Ascending aorta (tissue), 2 donors: ENCODE results near the gene AP2B1. TPM values are rescaled to one million over a fixed set of nuclear protein-coding genes. Genes with fewer than 3 reads are reported as not detected.

Source experiments
- DNase-seq, 2 donors: peaks; one replicate each; pipeline ENCODE4 v3.0.0-alpha.2; 2019; ENCODE audit warnings: low spot score in 2 of 2
- H3K27ac ChIP-seq, 2 donors: fragments of 200-600 bp; sonication (generic); one replicate each; pipeline ENCODE4 v1.5.1; 2016 to 2017; ENCODE audit warnings: mild to moderate bottlenecking in 1 of 2
- H3K27me3 ChIP-seq: fragments of 200-600 bp; sonication (generic); one replicate; pipeline ENCODE4 v1.5.1; 2017
- H3K36me3 ChIP-seq, 2 donors: fragments of 200-600 bp; sonication (generic); one replicate each; pipeline ENCODE4 v1.5.1; 2016
- H3K4me1 ChIP-seq, 2 donors: fragments of 200-600 bp; sonication (generic); one replicate each; pipeline ENCODE4 v1.5.1; 2016 to 2017; ENCODE audit warnings: mild to moderate bottlenecking in 1 of 2
- H3K4me3 ChIP-seq, 2 donors: fragments of 200-600 bp; sonication (generic); one replicate each; pipeline ENCODE4 v1.5.1; 2016 to 2017; ENCODE audit warnings: mild to moderate bottlenecking in 1 of 2
- H3K9me3 ChIP-seq, 2 donors: fragments of 200-600 bp; sonication (generic); one replicate each; pipeline ENCODE4 v1.5.1; 2016
- intact Hi-C: fragments of 100-400 bp; cut with DNase I; formaldehyde crosslinking; loops from one replicate; pipeline ENCODE4 v1.15.1; 2023
- total RNA-seq: library from RNA; depleted of rRNA; stranded (reverse); fragments of >200 nt; gene quantifications from one replicate; pipeline ENCODE4 v1.1.0, GENCODE V29; 2016
- TF ChIP-seq, protein P1 (sequence below), 3 experiments: fragments of 200-600 bp in 2 of 3; fragments of 450-650 bp in 1 of 3; sonication (generic) in 2 of 3; IDR thresholded peaks; one replicate each; pipeline ENCODE4 v1.5.1; 2016 to 2019; ENCODE audit warnings: antibody characterized with exemption in 3 of 3, mild to moderate bottlenecking in 1 of 3, moderate library complexity in 1 of 3

AP2B1 gene
- total RNA-seq, 1 donor from 2014 or later = 59.5 TPM

DNA sequence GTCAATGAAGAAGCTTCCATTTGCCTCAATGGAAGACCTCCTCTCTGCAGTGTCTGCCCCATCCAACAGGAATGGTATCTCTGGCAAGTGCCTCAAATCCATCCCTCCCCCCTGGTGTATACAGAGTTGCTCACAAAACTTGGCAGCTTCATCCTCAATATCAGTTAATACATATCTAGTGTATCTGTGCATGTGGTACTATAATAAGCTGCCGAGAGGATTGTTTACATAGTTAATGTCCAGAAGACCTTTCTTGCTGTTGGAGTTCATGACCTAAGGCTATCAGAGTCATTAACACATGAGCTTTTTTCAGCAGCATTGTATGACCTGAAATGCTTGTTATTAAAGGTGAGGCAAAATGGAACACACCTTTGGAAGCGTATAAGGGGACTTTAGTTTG, 130.4 kb downstream of the AP2B1 start:
- Histone ChIP-seq H3K27me3 (no peaks in the 10 kb centered on the region), H3K4me1 (peaks cover 12 to 42% of the 10 kb centered on the region in 2 donors), H3K9me3 (no peaks in the 10 kb centered on the region), H3K36me3 (peaks cover 4 to 18% of the 10 kb centered on the region in 2 donors), H3K4me3 (peak overlapping the region in 1 of 2 donors; percentile 17), H3K27ac (peak overlapping the region; percentile 74 to 85)
- DNase-seq = no peak
- intact Hi-C loops = loop anchor here (5.0 to 10.0 kb wide), 2 partner anchors 283 to 1465 kb away; partner anchors contain the start of gene SLFN12
- TF ChIP-seq, protein P1, sequence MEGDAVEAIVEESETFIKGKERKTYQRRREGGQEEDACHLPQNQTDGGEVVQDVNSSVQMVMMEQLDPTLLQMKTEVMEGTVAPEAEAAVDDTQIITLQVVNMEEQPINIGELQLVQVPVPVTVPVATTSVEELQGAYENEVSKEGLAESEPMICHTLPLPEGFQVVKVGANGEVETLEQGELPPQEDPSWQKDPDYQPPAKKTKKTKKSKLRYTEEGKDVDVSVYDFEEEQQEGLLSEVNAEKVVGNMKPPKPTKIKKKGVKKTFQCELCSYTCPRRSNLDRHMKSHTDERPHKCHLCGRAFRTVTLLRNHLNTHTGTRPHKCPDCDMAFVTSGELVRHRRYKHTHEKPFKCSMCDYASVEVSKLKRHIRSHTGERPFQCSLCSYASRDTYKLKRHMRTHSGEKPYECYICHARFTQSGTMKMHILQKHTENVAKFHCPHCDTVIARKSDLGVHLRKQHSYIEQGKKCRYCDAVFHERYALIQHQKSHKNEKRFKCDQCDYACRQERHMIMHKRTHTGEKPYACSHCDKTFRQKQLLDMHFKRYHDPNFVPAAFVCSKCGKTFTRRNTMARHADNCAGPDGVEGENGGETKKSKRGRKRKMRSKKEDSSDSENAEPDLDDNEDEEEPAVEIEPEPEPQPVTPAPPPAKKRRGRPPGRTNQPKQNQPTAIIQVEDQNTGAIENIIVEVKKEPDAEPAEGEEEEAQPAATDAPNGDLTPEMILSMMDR (IDR thresholded peaks at IDR 0.05) = no peak

DNA sequence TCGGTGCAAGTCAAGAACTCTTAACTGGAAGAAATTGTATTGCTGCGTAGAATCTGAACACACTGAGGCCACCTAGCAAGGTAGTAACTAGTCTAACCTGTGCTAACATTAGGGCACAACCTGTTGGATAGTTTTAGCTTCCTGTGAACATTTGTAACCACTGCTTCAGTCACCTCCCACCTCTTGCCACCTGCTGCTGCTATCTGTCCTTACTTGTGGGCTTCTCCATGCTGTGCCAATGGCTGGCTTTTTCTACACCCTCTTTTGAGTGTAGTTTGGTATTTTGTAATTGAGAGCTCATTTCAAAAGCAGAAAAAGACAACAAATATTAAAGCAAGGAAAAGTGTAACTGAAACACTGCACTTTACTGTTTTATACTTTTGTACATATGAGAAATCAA, 136.6 kb downstream of the AP2B1 start:
- no peaks in the 10 kb centered on the region for H3K9me3 ChIP-seq
- DNase-seq = no peak
- H3K27ac ChIP-seq = no peak overlapping the region
- no peaks in the 10 kb centered on the region for H3K27me3 ChIP-seq
- peaks cover 0 to 3% of the 10 kb centered on the region in 2 donors for H3K4me1 ChIP-seq
- intact Hi-C loops = no loop called here
- peaks cover 29 to 47% of the 10 kb centered on the region in 2 donors for H3K36me3 ChIP-seq
- TF ChIP-seq, protein P1 (IDR thresholded peaks at IDR 0.05) = no peak
- no peak overlapping the region for H3K4me3 ChIP-seq

DNA sequence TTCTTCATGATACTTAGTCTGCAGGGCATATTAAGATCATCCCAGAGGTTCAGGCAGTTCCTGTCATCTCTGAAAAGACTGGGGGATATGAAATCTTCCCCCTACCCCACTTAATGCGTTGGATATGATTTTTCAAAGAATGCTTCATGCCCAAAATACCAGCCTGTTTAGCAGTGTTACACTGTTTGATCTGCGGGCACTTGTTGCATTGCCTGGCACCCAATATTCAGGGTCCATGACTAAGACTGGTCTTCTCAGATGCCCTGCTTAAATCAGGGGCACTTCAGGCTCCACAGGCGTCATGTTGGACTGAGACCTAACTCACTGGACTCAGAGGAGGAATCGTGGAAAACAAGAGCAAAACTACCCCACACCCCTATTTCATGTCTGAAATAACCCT, 137.9 kb downstream of the AP2B1 start:
- peaks cover 0 to 3% of the 10 kb centered on the region in 2 donors for H3K4me1 ChIP-seq

DNA sequence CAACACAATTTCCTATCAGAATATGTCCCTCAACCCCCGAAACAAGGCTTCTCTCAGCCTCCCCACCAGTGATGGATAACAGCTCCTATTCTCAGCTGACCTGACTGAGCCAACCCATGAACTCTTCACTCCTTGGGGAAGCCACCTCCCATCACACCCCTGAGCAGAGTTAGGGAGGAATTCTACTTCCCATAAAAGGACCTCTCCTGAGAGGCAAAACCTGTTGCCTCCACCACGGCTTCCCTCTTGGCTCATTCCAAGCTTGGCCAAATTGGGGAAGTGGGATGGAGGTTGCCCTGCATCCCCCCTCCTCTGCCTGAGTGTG, 138.6 kb downstream of the AP2B1 start:
- DNase-seq = no peak
- no peaks in the 10 kb centered on the region for H3K9me3 ChIP-seq
- H3K4me1 ChIP-seq = peaks cover 0 to 5% of the 10 kb centered on the region in 2 donors
- no peak overlapping the region for H3K4me3 ChIP-seq
- intact Hi-C loops = no loop called here
- H3K27me3 ChIP-seq = no peaks in the 10 kb centered on the region
- no peak overlapping the region for H3K27ac ChIP-seq
- TF ChIP-seq, protein P1 (IDR thresholded peaks at IDR 0.05) = no peak
- H3K36me3 ChIP-seq = peaks cover 25 to 47% of the 10 kb centered on the region in 2 donors

More for the DNA sequence above, 137.9 kb downstream of the AP2B1 start:
- H3K4me3 ChIP-seq = no peak overlapping the region
- peaks cover 27 to 47% of the 10 kb centered on the region in 2 donors for H3K36me3 ChIP-seq
- intact Hi-C loops = no loop called here
- TF ChIP-seq, protein P1 (IDR thresholded peaks at IDR 0.05) = no peak
- H3K9me3 ChIP-seq = no peaks in the 10 kb centered on the region
- no peak for DNase-seq
- H3K27me3 ChIP-seq = no peaks in the 10 kb centered on the region
- no peak overlapping the region for H3K27ac ChIP-seq

DNA sequence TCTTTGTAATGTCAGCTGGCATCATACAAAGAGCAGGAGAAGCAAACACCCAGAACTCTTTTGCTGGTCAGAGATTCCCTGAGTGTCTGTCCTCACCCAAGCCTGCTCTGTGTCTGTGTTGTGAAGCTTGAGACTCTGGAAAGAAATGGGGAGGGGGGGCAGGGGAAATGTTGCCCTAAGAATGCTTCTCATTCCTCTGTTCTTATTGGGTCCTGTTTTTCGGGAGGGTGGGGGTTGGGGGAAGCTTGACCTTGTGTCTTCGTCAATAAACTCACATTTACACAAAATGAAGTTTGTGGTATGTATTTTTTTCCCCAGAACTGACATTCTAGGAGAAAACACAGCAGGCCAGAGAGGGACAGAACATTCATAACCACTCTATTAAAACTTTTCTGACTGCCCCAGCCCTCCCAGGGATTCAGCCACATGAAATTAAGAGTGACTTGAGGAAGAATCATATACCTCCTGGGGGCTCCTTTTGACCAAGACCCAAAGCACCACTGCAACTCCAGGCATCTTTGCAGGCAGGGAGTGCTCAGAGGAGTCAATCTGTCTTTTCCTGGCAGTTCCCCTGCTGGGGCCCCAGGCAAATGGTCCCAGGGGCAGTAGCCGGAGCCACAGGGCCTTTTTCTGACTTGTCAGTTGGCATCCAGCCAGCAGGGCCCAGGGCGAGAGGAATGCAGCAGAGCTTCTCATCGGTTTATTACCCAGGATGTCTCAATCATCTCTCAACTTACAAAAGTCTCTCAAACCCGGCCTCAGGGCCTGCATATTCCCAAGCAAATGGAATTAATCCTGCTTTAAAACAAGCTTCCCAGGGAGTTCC, 139.2 kb downstream of the AP2B1 start:
- DNase-seq = peak in 1 of 2 donors; percentile 68
- H3K9me3 ChIP-seq = no peaks in the 10 kb centered on the region
- TF ChIP-seq, protein P1 (IDR thresholded peaks at IDR 0.05) = no peak
- no peak overlapping the region for H3K27ac ChIP-seq
- H3K4me3 ChIP-seq = no peak overlapping the region
- peaks cover 0 to 10% of the 10 kb centered on the region in 2 donors for H3K4me1 ChIP-seq
- no peaks in the 10 kb centered on the region for H3K27me3 ChIP-seq
- intact Hi-C loops = no loop called here
- H3K36me3 ChIP-seq = peaks cover 25 to 45% of the 10 kb centered on the region in 2 donors
